ENCODE data around the gene TMED5.

The TMED5 gene

GRCh38 chr1:93114391-93114790 is 65.8 kb downstream of the TMED5 start:
- Histone ChIP-seq H3K27ac (replicated peaks) (no peak overlapping the region), H3K4me3 (replicated peaks; ENCODE audit: insufficient read depth, low read length) (no peak overlapping the region), H3K27me3 (ENCODE audit: insufficient read depth, poor library complexity, severe bottlenecking) (no peaks in the 10 kb centered on the region)
- DNase-seq (ENCODE audit: low read depth in 1 of 2, low spot score in 1 of 2) = no peak
- TF ChIP-seq REST (IDR thresholded peaks at IDR 0.05; ENCODE audit: insufficient replicate concordance, low read depth) (no peak), POLR2AphosphoS5 (IDR thresholded peaks at IDR 0.05; ENCODE audit: low read depth) (no peak), SPI1 (IDR thresholded peaks at IDR 0.05; ENCODE audit: borderline replicate concordance, low read depth) (no peak), CTCF (IDR thresholded peaks at IDR 0.05; ENCODE audit: insufficient read depth, low read length) (no peak)

- H3K27me3 ChIP-seq (ENCODE audit: insufficient read depth, poor library complexity, severe bottlenecking) = no peaks in the 10 kb centered on the region
- DNase-seq (ENCODE audit: low read depth in 1 of 2, low spot score in 1 of 2) = no peak
- H3K4me3 ChIP-seq (replicated peaks; ENCODE audit: insufficient read depth, low read length) = no peak overlapping the region
- TF ChIP-seq GABPA (IDR thresholded peaks at IDR 0.05; ENCODE audit: low read depth) (no peak), POLR2AphosphoS5 (IDR thresholded peaks at IDR 0.05; ENCODE audit: low read depth) (no peak), SPI1 (IDR thresholded peaks at IDR 0.05; ENCODE audit: borderline replicate concordance, low read depth) (no peak), CTCF (IDR thresholded peaks at IDR 0.05; ENCODE audit: insufficient read depth, low read length) (no peak), REST (IDR thresholded peaks at IDR 0.05; ENCODE audit: insufficient replicate concordance, low read depth) (no peak)
- H3K27ac ChIP-seq (replicated peaks) = no peak overlapping the region
Measured at GRCh38 chr1:93113127-93113526, 67.1 kb downstream of the TMED5 start.

GRCh38 chr1:93111561-93111960 is 68.7 kb downstream of the TMED5 start:
- no peak for DNase-seq (ENCODE audit: low read depth in 1 of 2, low spot score in 1 of 2)
- Histone ChIP-seq H3K27me3 (ENCODE audit: insufficient read depth, poor library complexity, severe bottlenecking) (no peaks in the 10 kb centered on the region), H3K27ac (replicated peaks) (peak overlapping the region; percentile 46), H3K4me3 (replicated peaks; ENCODE audit: insufficient read depth, low read length) (no peak overlapping the region)
- TF ChIP-seq CTCF (IDR thresholded peaks at IDR 0.05; ENCODE audit: insufficient read depth, low read length) = no peak

GRCh38 chr1:93111065-93111464 is 69.1 kb downstream of the TMED5 start:
- peak overlapping the region; percentile 46 for H3K27ac ChIP-seq (replicated peaks)
- no peak for TF ChIP-seq GABPA (IDR thresholded peaks at IDR 0.05; ENCODE audit: low read depth)
- TF ChIP-seq REST (IDR thresholded peaks at IDR 0.05; ENCODE audit: insufficient replicate concordance, low read depth) = no peak
- TF ChIP-seq SPI1 (IDR thresholded peaks at IDR 0.05; ENCODE audit: borderline replicate concordance, low read depth) = no peak
- no peak for TF ChIP-seq POLR2AphosphoS5 (IDR thresholded peaks at IDR 0.05; ENCODE audit: low read depth)
- TF ChIP-seq CTCF (IDR thresholded peaks at IDR 0.05; ENCODE audit: insufficient read depth, low read length) = no peak
- H3K27me3 ChIP-seq (ENCODE audit: insufficient read depth, poor library complexity, severe bottlenecking) = no peaks in the 10 kb centered on the region
- DNase-seq (ENCODE audit: low read depth in 1 of 2, low spot score in 1 of 2) = no peak
- no peak overlapping the region for H3K4me3 ChIP-seq (replicated peaks; ENCODE audit: insufficient read depth, low read length)
